K562 (cell line): ENCODE results near the gene FLAD1. TPM values are rescaled to one million over a fixed set of nuclear protein-coding genes. Genes with fewer than 3 reads are reported as not detected.

Experiments
- ATF1 ChIP-seq, 2 experiments: fragments of 450-650 bp in 1 of 2; IDR thresholded peaks; 2 replicates each; pipeline ENCODE4 v1.6.1; 2016; ENCODE audit warnings: missing compliant biosample characterization in 1 of 2, missing genetic modification characterization in 1 of 2
- ATF2 ChIP-seq: sonication (generic); formaldehyde crosslinking; IDR thresholded peaks from 2 replicates; pipeline ENCODE4 v1.8.1; 2022; ENCODE audit warnings: missing genetic modification reagents
- HBP1 ChIP-seq: fragments of 450-650 bp; formaldehyde crosslinking; IDR thresholded peaks from 2 replicates; pipeline ENCODE4 v1.4.0; 2022; ENCODE audit warnings: missing genetic modification characterization
- KDM1A ChIP-seq, 2 experiments: fragments of 450-650 bp; IDR thresholded peaks; 2 replicates each; pipeline ENCODE4 v1.6.1; 2016; ENCODE audit warnings: mild to moderate bottlenecking in 2 of 2
- MGA ChIP-seq: fragments of 450-650 bp; IDR thresholded peaks from 2 replicates; pipeline ENCODE4 v1.6.1; 2016; ENCODE audit warnings: mild to moderate bottlenecking, moderate library complexity
- MYNN ChIP-seq, 2 experiments: sonication (generic); formaldehyde crosslinking in 1 of 2; IDR thresholded peaks; 2 replicates each; pipeline versions ENCODE4 v1.5.0 to v1.6.1; 2016 to 2020; ENCODE audit warnings: antibody characterized with exemption in 1 of 2, missing genetic modification reagents in 1 of 2
- NUFIP1 ChIP-seq: fragments of 450-650 bp; IDR thresholded peaks from 2 replicates; pipeline ENCODE4 v1.6.1; 2018; ENCODE audit not compliant: partially characterized antibody
- SMAD2 ChIP-seq: fragments of 150-350 bp; IDR thresholded peaks from 2 replicates; pipeline ENCODE4 v1.6.1; 2014; ENCODE audit warnings: low read depth, mild to moderate bottlenecking, low read length
- STAT5B ChIP-seq: fragments of 250-450 bp; sonication (Bioruptor Pico); IDR thresholded peaks from 2 replicates; pipeline ENCODE4 v1.8.0; 2021; ENCODE audit warnings: mild to moderate bottlenecking, inconsistent platforms
- ZNF197 ChIP-seq: fragments of 200-800 bp; sonication (Bioruptor generic); IDR thresholded peaks from 2 replicates; pipeline ENCODE4 v1.6.1; 2016; ENCODE audit warnings: low read depth, missing genetic modification characterization, missing compliant biosample characterization
- polyA plus RNA-seq, 8 experiments: library from polyadenylated mRNA; depleted of rRNA in 4 of 8; stranded (reverse) in 5 of 8; unstranded in 3 of 8; fragments of >200 nt; fragmentation: Nextera tagmentation in 2 of 8; fragmentation: Illumina TruSeq in 1 of 8; extraction: Ambion mirVana in 2 of 8; extraction: Trizol in 1 of 8; gene quantifications; 2 replicates each; pipeline versions ENCODE4 v1.2.1 to v1.2.3, GENCODE V29; 2011 to 2014; ENCODE audit warnings: inconsistent platforms in 1 of 8, missing spikeins in 1 of 8
- total RNA-seq, 7 experiments: library from RNA; depleted of rRNA in 6 of 7; stranded (reverse); fragments of >200 nt in 6 of 7; fragmentation: Illumina TruSeq in 2 of 7; extraction: Trizol in 2 of 7; gene quantifications; 2 replicates each; pipeline versions ENCODE4 v1.2.1 to v1.2.3, GENCODE V29; 2011 to 2021; ENCODE audit warnings: low replicate concordance in 1 of 7
- TF ChIP-seq, protein P1 (sequence below): sonication (generic); formaldehyde crosslinking; IDR thresholded peaks from 2 replicates; pipeline ENCODE4 v1.8.0; 2022; ENCODE audit warnings: missing genetic modification reagents, mild to moderate bottlenecking, borderline replicate concordance

FLAD1 gene
- total and polyA plus RNA-seq, 9 of the 15 experiments (the other 6 are each of a cell fraction or from before 2014, with no cell fraction given) = 24.9 to 85.8 (median 67.0) TPM

DNA sequence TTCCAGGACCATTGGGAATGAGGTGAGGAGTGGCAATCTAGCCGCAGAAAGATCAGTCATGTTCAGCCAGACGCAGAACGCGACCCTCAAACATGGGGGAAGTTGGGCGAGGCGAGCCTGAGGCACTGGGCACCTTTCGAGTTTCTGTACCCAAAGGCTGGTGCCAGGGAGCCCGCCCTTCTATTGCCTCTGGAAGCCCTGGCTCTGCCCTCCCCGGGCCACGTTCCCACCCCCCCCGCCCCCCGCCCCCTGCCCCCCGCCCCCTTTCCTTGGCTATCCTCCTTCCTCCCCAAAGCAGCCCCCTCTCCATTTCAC, 17.2 kb downstream of the FLAD1 start (continued):
- no peak for TF ChIP-seq MGA
- TF ChIP-seq KDM1A (IDR thresholded peaks at IDR 0.05) = no peak
- no peak for TF ChIP-seq STAT5B
- TF ChIP-seq, protein P1, sequence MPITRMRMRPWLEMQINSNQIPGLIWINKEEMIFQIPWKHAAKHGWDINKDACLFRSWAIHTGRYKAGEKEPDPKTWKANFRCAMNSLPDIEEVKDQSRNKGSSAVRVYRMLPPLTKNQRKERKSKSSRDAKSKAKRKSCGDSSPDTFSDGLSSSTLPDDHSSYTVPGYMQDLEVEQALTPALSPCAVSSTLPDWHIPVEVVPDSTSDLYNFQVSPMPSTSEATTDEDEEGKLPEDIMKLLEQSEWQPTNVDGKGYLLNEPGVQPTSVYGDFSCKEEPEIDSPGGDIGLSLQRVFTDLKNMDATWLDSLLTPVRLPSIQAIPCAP (CRISPR knock-in tag) = no peak
- TF ChIP-seq ZNF197 (CRISPR knock-in tag) = peak; percentile 5; the same call in 1 of the 2 replicates
- no peak for TF ChIP-seq NUFIP1
- no peak for TF ChIP-seq HBP1 (CRISPR knock-in tag)
- no peak for TF ChIP-seq SMAD2
- TF ChIP-seq ATF2 (CRISPR knock-in tag) = no peak
- TF ChIP-seq ATF1 (CRISPR knock-in tag; IDR thresholded peaks at IDR 0.05) = no peak
- TF ChIP-seq ATF1 (tag; IDR thresholded peaks at IDR 0.05) = no peak
- no peak for TF ChIP-seq MYNN (IDR thresholded peaks at IDR 0.05)
- no peak for TF ChIP-seq MYNN (CRISPR knock-in tag; IDR thresholded peaks at IDR 0.05)
